Hematopoietic multipotent progenitor cell treated with erythropoietin and hydrocortisone succinate and interleukin-3 and kit ligand, for 6 days (in vitro differentiated cells): ENCODE measurements around the gene MYLK4.

Source experiments
- DNase-seq: peaks from one replicate; pipeline ENCODE4 v3.0.0-alpha.2; 2015

The MYLK4 gene

DNA sequence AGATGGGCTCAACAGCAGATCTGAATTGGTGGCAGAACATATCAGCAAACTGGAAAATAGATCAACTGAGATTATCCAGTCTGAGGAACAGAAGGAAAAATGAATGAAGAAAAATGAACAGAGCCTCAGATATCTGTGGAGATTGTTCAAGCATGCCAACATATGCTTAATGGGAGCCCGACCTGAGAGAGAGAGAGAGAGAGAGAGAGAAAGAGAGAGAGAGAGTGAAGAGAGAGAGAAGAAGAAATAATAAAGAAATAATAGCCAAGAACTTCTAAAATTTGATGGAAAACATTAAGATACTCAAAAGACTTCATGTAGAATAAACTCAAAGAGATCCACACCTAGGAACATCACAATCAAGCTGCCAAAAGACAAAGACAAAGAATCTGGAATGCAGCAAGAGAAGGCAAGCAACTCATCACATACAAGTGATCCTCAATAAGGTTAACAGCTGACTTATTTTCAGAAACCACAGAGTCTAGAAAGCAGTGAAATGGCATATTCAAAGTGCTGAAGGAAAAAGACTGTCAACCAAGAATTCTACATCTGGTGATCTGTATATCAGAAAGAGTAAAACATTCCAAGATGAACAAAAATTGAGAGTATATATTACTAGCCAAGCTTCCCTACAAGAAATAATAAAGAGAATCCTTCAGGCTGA, 97.2 kb downstream of the MYLK4 start:
- DNase-seq, result no peak

- DNase-seq, result no peak
These were observed 98.1 kb downstream of the MYLK4 start for GRCh38 chr6:2652611-2653010.

- no peak for DNase-seq
These were observed 98.8 kb downstream of the MYLK4 start for GRCh38 chr6:2651961-2652360.

GRCh38 chr6:2651536-2651935, 99.2 kb downstream of the MYLK4 start:
- peak; percentile 42 for DNase-seq

DNA sequence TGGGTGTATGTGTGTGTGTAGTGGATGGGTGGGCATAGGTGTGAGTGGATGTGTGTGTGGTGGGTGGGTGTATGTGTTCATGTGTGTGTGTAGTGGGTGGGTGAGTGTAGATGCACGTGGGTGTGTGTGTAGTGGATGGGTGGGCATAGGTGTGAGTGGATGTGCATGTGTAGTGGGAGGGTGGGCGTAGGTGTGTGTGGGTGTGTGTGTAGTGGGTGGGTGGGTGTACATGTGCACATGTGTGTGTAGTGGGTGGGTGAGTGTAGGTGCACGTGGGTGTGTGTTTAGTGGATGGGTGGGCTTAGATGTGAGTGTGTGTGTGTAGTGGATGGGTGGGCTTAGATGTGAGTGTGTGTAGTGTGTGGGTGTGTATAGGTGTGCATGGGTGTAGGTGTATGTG, 104.4 kb downstream of the MYLK4 start:
- no peak for DNase-seq

DNA sequence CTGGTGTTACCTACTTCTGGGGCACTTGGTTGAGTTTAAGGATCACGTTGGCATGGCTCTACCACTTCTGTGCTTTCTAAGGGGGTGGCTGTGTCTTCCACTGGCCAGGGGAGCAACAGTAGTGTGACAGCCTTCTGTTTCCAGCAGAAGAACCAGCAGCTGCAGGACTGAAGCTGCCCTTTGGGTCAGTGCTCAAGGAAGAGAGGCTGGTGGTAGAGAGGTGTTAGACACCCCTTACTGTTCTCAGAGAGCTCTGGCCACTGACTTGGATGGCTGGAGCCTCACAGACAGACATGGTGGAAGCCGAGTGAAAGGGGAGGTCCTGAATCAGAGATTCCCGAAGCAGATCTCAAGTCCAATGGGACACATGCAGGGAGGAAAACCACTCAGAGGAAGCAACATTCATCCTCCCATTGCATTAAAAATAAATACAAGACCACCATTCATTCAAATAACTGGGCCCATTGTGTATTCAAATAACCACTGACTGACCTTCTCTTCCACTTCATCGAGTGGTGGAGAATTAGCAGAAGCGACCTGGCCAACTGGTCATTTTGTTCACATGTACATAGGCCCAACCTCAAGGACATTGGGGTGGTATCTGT, 106.7 kb downstream of the MYLK4 start:
- no peak for DNase-seq

DNA sequence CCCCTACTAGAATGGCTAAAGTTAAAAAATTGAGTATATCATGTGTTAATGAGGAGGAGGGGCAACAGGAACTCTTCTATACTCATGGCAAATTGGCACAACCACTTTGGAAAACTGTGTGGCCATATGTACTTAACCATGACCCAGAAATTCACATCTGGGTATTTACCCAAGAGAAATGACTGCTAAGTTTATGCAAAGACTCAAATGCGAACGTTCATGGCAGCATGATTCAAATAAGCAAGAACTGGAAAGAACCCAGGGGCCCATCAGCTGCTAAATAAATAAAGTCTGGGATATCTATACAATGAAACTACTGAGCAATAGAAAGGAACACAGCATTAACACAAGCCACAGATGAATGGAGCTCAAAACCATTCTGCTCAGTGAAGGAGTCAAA, 107.6 kb downstream of the MYLK4 start:
- no peak for DNase-seq

DNA sequence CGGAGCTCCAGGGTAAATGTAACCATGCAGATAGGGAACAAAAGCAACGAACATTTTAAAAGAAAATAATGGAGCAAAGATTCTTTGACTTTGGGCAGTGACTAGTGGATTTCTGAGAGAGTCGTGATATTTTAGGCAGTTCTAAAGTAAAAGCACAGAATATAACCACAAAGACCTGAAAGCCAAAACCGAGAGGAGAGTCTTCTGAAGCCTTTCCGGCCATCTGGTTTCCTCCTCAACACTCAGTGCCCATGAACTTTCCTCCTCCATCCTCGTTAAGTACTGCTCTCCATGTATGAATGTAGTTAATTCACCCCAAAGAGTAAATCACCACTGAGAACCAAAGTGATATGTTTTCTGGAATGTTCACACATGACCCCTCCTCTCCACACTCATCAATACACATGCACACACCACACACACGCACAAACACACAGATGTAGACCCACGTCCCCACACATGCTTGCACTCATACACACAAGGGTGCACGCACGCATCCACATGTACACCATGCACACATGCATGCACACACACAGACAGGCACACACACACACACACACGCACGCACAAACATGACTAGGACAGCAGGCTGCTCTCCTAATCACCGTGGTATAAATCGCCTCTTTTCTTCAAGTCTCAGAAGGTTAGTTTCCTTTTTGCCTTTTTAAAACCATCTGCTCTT, 109.5 kb downstream of the MYLK4 start:
- DNase-seq, result peak; percentile 13

DNA sequence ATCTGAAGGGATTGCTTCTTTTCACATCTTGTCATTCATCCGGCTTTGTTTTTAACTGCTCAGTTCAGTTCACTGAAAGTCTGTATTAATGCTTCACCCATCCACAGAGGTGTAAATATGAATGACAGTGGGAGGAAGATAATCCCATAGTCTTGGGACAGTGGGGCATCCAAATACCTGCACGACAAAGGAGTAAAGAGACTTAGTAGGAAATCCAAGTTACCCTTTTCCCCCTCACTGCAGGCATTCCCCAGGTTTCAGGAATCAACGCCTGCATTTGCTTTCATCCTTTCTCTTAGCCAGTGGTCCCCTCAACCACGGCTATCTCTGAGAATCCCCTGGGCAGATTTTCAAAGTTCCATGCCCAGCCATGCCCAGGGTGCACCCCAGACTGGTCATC, 110.2 kb downstream of the MYLK4 start:
- no peak for DNase-seq

- DNase-seq, result no peak
These were observed 110.8 kb downstream of the MYLK4 start for GRCh38 chr6:2639896-2640295.

- DNase-seq, result no peak
These were observed 111.6 kb downstream of the MYLK4 start for GRCh38 chr6:2639167-2639566.

DNA sequence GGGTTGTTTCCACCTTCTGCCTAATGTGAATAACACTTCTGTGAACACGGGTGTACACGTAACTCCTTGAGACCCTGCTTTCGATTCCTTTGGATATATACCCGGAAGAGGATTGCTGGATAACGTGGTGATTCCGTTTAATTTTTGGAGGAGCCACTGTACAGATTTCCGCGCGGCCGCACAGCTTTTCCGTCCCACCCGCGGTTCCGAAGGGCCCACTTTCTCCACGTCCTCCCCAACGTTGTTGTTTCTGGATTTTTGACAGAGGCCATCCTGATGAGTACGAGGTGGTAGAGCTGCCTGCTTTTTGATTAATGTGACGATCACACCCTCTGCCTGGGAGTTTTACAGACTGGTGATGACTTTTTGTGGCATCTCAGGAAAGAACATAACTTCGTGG, 114.0 kb downstream of the MYLK4 start:
- DNase-seq, result no peak

DNA sequence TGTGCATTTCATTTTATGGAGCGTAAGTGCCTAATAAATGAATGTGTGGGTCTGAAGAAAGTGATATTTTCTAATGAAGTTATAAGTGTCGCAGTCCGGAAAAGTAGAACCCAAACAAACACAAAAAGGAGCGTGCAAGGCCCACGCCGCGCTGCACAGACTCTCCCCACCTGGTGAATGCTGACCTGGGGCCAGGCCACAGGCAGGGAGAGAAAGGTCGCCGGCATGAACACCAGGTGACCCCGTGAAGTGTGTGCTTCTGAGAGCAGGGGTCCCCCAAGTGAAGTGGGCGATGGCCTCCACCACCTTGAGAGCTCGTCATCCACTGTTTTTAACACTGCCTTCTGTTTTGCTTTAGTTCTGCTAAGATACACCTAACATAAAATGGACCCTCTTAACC, 114.8 kb downstream of the MYLK4 start:
- DNase-seq, result no peak

GRCh38 chr6:2634139-2634964, 116.4 kb downstream of the MYLK4 start:
- peak; percentile 83 for DNase-seq

- DNase-seq, result no peak
These were observed 117.0 kb downstream of the MYLK4 start for GRCh38 chr6:2633736-2634135.

- DNase-seq, result no peak
These were observed 117.6 kb downstream of the MYLK4 start for GRCh38 chr6:2632976-2633584.

DNA sequence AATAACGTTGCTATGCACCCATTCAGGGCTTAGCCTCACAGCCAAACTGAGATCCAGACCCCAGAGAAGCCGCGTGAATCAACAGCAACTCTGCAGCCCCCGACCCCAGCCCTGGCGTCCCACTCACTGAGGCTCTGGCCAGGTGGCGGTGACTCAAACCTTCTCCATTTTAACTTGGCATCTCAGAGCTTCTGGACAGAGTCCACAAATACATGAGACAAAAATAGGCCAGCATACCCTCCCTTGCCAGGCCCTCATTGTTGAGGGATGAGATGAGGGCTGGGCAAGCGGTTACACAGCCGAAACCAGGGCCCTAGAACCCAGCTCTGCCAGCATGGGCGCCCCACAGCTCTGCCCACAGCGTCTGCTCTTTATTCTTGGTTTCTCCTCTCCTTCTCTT, 118.4 kb downstream of the MYLK4 start:
- DNase-seq, result no peak

GRCh38 chr6:2630891-2631571, 119.7 kb downstream of the MYLK4 start:
- no peak for DNase-seq

- no peak for DNase-seq
These were observed 120.4 kb downstream of the MYLK4 start for GRCh38 chr6:2630359-2630758.

GRCh38 chr6:2626401-2626800, 124.3 kb downstream of the MYLK4 start:
- DNase-seq, result no peak

DNA sequence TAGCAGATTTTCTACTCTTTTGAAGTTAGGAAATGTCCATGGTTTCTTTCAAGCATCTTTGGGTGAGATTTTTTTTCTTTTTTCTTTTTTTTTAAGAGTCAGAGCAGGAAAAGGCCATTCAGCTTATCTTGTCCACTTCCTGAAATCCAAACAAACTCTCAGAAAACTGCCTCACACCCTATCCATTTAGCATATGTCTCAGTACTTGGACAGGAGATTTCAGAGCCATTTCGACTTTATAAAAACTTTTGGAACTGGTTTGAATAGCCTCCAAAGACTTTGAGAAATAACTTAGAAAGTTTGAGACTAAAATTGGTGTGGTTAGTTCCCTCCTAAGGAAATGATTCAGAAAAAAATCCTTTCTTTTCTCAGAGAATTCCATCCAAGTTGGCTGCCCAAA, 125.1 kb downstream of the MYLK4 start:
- DNase-seq, result no peak

GRCh38 chr6:2624177-2624576, 126.5 kb downstream of the MYLK4 start:
- DNase-seq, result no peak

DNA sequence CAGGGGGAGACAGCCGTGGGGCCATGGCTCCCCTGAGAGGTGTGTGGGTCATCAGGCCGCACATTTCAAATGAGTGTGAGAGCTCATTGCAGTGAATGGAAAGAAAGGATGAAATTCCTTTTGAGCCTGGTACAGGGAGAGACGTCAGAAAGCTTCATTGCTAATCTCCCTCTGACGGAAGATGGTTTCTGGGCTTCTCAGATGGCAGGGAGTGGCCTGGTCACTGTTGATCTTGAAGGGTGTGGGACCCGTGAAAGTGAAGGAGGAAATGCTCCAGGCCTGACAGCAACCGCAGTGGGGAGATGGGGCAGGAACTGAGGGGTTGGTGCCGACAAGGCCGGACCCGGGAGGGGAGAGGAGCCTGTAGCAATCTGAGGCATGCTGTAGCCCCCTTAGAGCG, 127.4 kb downstream of the MYLK4 start:
- DNase-seq, result no peak
